IMR-90 (cell line): ENCODE results near the gene GCN1. TPM values are rescaled to one million over a fixed set of nuclear protein-coding genes. Genes with fewer than 3 reads are reported as not detected.

ENCODE experiments used
- ATAC-seq: fragments of 200-7000 bp; cut with Tn5 transposase; 2 replicates; pipeline ENCODE4 v1.9.1; 2020; ENCODE audit warnings: low read depth, mild to moderate bottlenecking, moderate library complexity
- BruUV-seq: library from RNA; stranded (reverse); fragments of 400-500 nt; replicated peaks from 2 replicates; lab custom pipeline; 2021; lab: Mats Ljungman, UMichigan
- CTCF ChIA-PET: fragments of 300-600 bp; formaldehyde crosslinking; extraction: SDS; loops from one replicate; lab custom pipeline; 2021; ENCODE audit warnings: antibody characterized with exemption; lab: Yijun Ruan, JAX
- POLR2A ChIA-PET: fragments of 300-600 bp; sonication (Branson Sonifier 250); formaldehyde crosslinking; loops from one replicate; lab custom pipeline; 2022; ENCODE audit warnings: antibody characterized with exemption; ENCODE audit not compliant: unreplicated experiment; lab: Charles Lee
- DNase-seq: peaks from one replicate; pipeline ENCODE4 v3.0.0; 2013
- H2AFZ ChIP-seq: replicated peaks from 2 replicates; pipeline ENCODE3; 2013; ENCODE audit warnings: low read length, mild to moderate bottlenecking; ENCODE audit not compliant: poor library complexity
- H2AK5ac ChIP-seq: 2 replicates; pipeline ENCODE4 v1.6.1; 2013; ENCODE audit warnings: low read depth, low read length, inconsistent platforms
- H2AK9ac ChIP-seq: replicated peaks from 2 replicates; pipeline ENCODE3; 2013; ENCODE audit warnings: mild to moderate bottlenecking, low read depth, low read length, moderate library complexity; ENCODE audit not compliant: poor library complexity
- H2BK120ac ChIP-seq: 2 replicates; pipeline ENCODE4 v1.6.1; 2013; ENCODE audit warnings: low read depth, low read length, inconsistent platforms
- H2BK15ac ChIP-seq: 3 replicates; pipeline ENCODE4 v1.6.1; 2013; ENCODE audit warnings: low read depth, low read length, inconsistent platforms
- H2BK20ac ChIP-seq: 2 replicates; pipeline ENCODE4 v1.6.1; 2013; ENCODE audit warnings: low read depth, mild to moderate bottlenecking, inconsistent platforms, low read length, moderate library complexity
- H2BK5ac ChIP-seq: 2 replicates; pipeline ENCODE4 v1.6.1; 2013; ENCODE audit warnings: mild to moderate bottlenecking, low read depth, low read length, inconsistent platforms; ENCODE audit not compliant: poor library complexity, severe bottlenecking
- H3K14ac ChIP-seq: replicated peaks from 2 replicates; pipeline ENCODE4 v1.6.1; 2013; ENCODE audit warnings: low read depth, low read length, inconsistent platforms
- H3K18ac ChIP-seq: 2 replicates; pipeline ENCODE4 v1.6.1; 2013; ENCODE audit warnings: low read depth, low read length, control low read depth
- H3K23ac ChIP-seq: 2 replicates; pipeline ENCODE4 v1.6.1; 2013; ENCODE audit warnings: low read depth, low read length, inconsistent platforms
- H3K27ac ChIP-seq: 2 replicates; pipeline ENCODE4 v1.5.1; 2013; ENCODE audit warnings: mild to moderate bottlenecking, control low read depth, low read length; ENCODE audit not compliant: insufficient read depth
- H3K27me3 ChIP-seq: 2 replicates; pipeline ENCODE4 v1.6.1; 2013; ENCODE audit warnings: low read length; ENCODE audit not compliant: control insufficient read depth, insufficient read depth
- H3K36me3 ChIP-seq: 2 replicates; pipeline ENCODE4 v1.6.1; 2013; ENCODE audit warnings: low read length, mixed read lengths; ENCODE audit not compliant: control insufficient read depth, insufficient read depth
- H3K4ac ChIP-seq: 2 replicates; pipeline ENCODE4 v1.6.1; 2013; ENCODE audit warnings: low read depth, low read length, inconsistent platforms
- H3K4me1 ChIP-seq: 2 replicates; pipeline ENCODE4 v1.6.1; 2013; ENCODE audit warnings: low read length, mixed read lengths; ENCODE audit not compliant: control insufficient read depth, insufficient read depth
- H3K4me2 ChIP-seq: 2 replicates; pipeline ENCODE4 v1.6.1; 2013; ENCODE audit warnings: low read depth, mild to moderate bottlenecking, control low read depth, low read length, moderate library complexity
- H3K4me3 ChIP-seq: 2 replicates; pipeline ENCODE4 v1.5.1; 2013; ENCODE audit warnings: low read depth, mild to moderate bottlenecking, control low read depth, low read length, moderate library complexity; ENCODE audit not compliant: insufficient read depth
- H3K56ac ChIP-seq: 2 replicates; pipeline ENCODE4 v1.6.1; 2013; ENCODE audit warnings: low read length, inconsistent platforms; ENCODE audit not compliant: insufficient read depth; ENCODE audit errors: extremely low read depth
- H3K79me1 ChIP-seq, 2 experiments: 2 replicates each; pipeline ENCODE4 v1.6.1; 2013; ENCODE audit warnings: low read length in 2 of 2, inconsistent platforms in 1 of 2, low read depth in 1 of 2
- H3K9ac ChIP-seq: 2 replicates; pipeline ENCODE4 v1.6.1; 2013; ENCODE audit warnings: low read depth, low read length, control low read depth
- H3K9me1 ChIP-seq: 2 replicates; pipeline ENCODE4 v1.6.1; 2013; ENCODE audit warnings: low read length, inconsistent platforms; ENCODE audit not compliant: insufficient read depth
- H3K9me3 ChIP-seq: 2 replicates; pipeline ENCODE4 v1.6.1; 2013; ENCODE audit warnings: low read length; ENCODE audit not compliant: control insufficient read depth, insufficient read depth
- H4K20me1 ChIP-seq: 2 replicates; pipeline ENCODE4 v1.6.1; 2013; ENCODE audit warnings: low read length, inconsistent platforms; ENCODE audit not compliant: insufficient read depth
- H4K5ac ChIP-seq: 2 replicates; pipeline ENCODE4 v1.6.1; 2013; ENCODE audit warnings: mild to moderate bottlenecking, low read depth, low read length, control low read depth
- H4K8ac ChIP-seq, 2 experiments: 2 replicates each; pipeline ENCODE4 v1.6.1; 2013; ENCODE audit warnings: low read depth in 2 of 2, low read length in 2 of 2, control low read depth in 1 of 2, inconsistent platforms in 1 of 2
- H4K91ac ChIP-seq: 2 replicates; pipeline ENCODE4 v1.6.1; 2013; ENCODE audit warnings: low read depth, low read length, inconsistent platforms; ENCODE audit not compliant: insufficient read depth
- BHLHE40 ChIP-seq: fragments of 150-350 bp; IDR thresholded peaks from 2 replicates; pipeline ENCODE4 v1.6.1; 2016; ENCODE audit warnings: mild to moderate bottlenecking, low read depth, low read length
- CEBPB ChIP-seq: IDR thresholded peaks from 2 replicates; pipeline ENCODE4 v1.6.1; 2012; ENCODE audit warnings: low read depth, low read length, improper control_type of control experiment
- CHD1 ChIP-seq: IDR thresholded peaks from 2 replicates; pipeline ENCODE4 v1.6.1; 2012; ENCODE audit warnings: low read depth, low read length, improper control_type of control experiment
- CTCF ChIP-seq: conservative IDR thresholded peaks from 2 replicates; pipeline ENCODE4 v1.5.1; 2012; ENCODE audit warnings: mild to moderate bottlenecking, low read depth, low read length, improper control_type of control experiment
- ELK1 ChIP-seq: fragments of 150-350 bp; IDR thresholded peaks from 2 replicates; pipeline ENCODE4 v1.6.1; 2016; ENCODE audit warnings: low read depth, mild to moderate bottlenecking, low read length, moderate library complexity, borderline replicate concordance
- FOS ChIP-seq: fragments of 150-350 bp; IDR thresholded peaks from 2 replicates; pipeline ENCODE4 v1.6.1; 2016; ENCODE audit warnings: low read depth, low read length
- MAFK ChIP-seq: IDR thresholded peaks from 2 replicates; pipeline ENCODE4 v1.6.1; 2012; ENCODE audit warnings: low read depth, low read length, improper control_type of control experiment
- MAZ ChIP-seq: IDR thresholded peaks from 2 replicates; pipeline ENCODE4 v1.6.1; 2012; ENCODE audit warnings: low read depth, mild to moderate bottlenecking, low read length, improper control_type of control experiment, moderate library complexity, borderline replicate concordance
- MXI1 ChIP-seq: IDR thresholded peaks from 2 replicates; pipeline ENCODE4 v1.6.1; 2012; ENCODE audit warnings: low read depth, mild to moderate bottlenecking, low read length, moderate library complexity, borderline replicate concordance
- NFE2L2 ChIP-seq: fragments of 150-350 bp; IDR thresholded peaks from 2 replicates; pipeline ENCODE4 v1.6.1; 2016; ENCODE audit warnings: low read depth, mild to moderate bottlenecking, low read length
- POLR2A ChIP-seq: IDR thresholded peaks from 2 replicates; pipeline ENCODE4 v1.6.1; 2012; ENCODE audit warnings: mild to moderate bottlenecking, low read depth, low read length
- RAD21 ChIP-seq: IDR thresholded peaks from 2 replicates; pipeline ENCODE4 v1.6.1; 2012; ENCODE audit warnings: low read length, improper control_type of control experiment
- RCOR1 ChIP-seq: IDR thresholded peaks from 2 replicates; pipeline ENCODE4 v1.6.1; 2012; ENCODE audit warnings: mild to moderate bottlenecking, low read length, improper control_type of control experiment; ENCODE audit not compliant: insufficient replicate concordance
- RFX5 ChIP-seq: IDR thresholded peaks from 2 replicates; pipeline ENCODE4 v1.8.0; 2012; ENCODE audit warnings: low read depth, mild to moderate bottlenecking, low read length, moderate library complexity
- SMC3 ChIP-seq: fragments of 150-350 bp; IDR thresholded peaks from 2 replicates; pipeline ENCODE4 v1.6.1; 2016; ENCODE audit warnings: low read depth, mild to moderate bottlenecking, antibody characterized with exemption, low read length, moderate library complexity
- USF2 ChIP-seq: fragments of 150-350 bp; IDR thresholded peaks from 2 replicates; pipeline ENCODE4 v1.6.1; 2017; ENCODE audit warnings: mild to moderate bottlenecking, antibody characterized with exemption, low read length, low read depth
- WGBS, 2 experiments: methylation state at CpG; one replicate each; pipeline versions ENCODE4 v1.1.5 to v1.1.7; 2013; ENCODE audit warnings: missing lambda C conversion rate in 2 of 2; ENCODE audit not compliant: insufficient read length in 1 of 2; ENCODE audit errors: extremely low coverage in 2 of 2; 5-methylcytosine and 5-hydroxymethylcytosine counted together
- dilution Hi-C: fragments of 300-500 bp; cut with HindIII; formaldehyde crosslinking; loops from one replicate; pipeline ENCODE4 v1.14.3; 2018; ENCODE audit warnings: low sequenced_read_pairs; ENCODE audit not compliant: unreplicated experiment
- in situ Hi-C: fragments of 300-500 bp; cut with MboI; formaldehyde crosslinking; loops from 3 replicates; pipeline ENCODE4 v1.14.3; 2019; ENCODE audit warnings: low sequenced_read_pairs, inconsistent platforms, mixed read lengths
- intact Hi-C: fragments of 100-400 bp; cut with micrococcal nuclease; formaldehyde crosslinking; loops from 2 replicates; pipeline ENCODE4 v1.10.0; 2022
- polyA plus RNA-seq, 3 experiments: library from polyadenylated mRNA; depleted of rRNA; stranded (reverse); fragments of >200 nt; gene quantifications; 2 replicates each; pipeline ENCODE4 v1.2.3, GENCODE V29; 2012; ENCODE audit warnings: low replicate concordance in 1 of 3
- total RNA-seq: library from RNA; depleted of rRNA; stranded (reverse); fragments of >200 nt; gene quantifications from 2 replicates; pipeline ENCODE4 v1.2.3, GENCODE V29; 2012

The GCN1 gene
- total and polyA plus RNA-seq, 2 of the 4 experiments (the other 2 are of a cell fraction): 57.8 to 77.6 TPM

- H3K36me3 ChIP-seq: peaks cover 51% of the 10 kb centered on the region
- no peak for DNase-seq
- no peaks in the 10 kb centered on the region; the same call in 1 of the 2 replicates for H3K4me1 ChIP-seq
- H3K27me3 ChIP-seq: no peaks in the 10 kb centered on the region
- no peak for ATAC-seq
- no peak overlapping the region for H3K4me2 ChIP-seq
- H4K20me1 ChIP-seq: peaks cover 50% of the 10 kb centered on the region
- TF ChIP-seq MXI1 (no peak), CEBPB (no peak), ELK1 (no peak), USF2 (no peak), RCOR1 (no peak), BHLHE40 (no peak), FOS (no peak), CTCF (no peak), RAD21 (no peak), MAZ (no peak), SMC3 (no peak), POLR2A (no peak), NFE2L2 (no peak), MAFK (no peak), CHD1 (no peak), RFX5 (no peak)
- H3K18ac ChIP-seq: no peak overlapping the region
- no peak overlapping the region for H3K23ac ChIP-seq
- H3K14ac ChIP-seq: no peak overlapping the region
- H4K5ac ChIP-seq: no peak overlapping the region
- dilution Hi-C loops: no loop called here
- H4K91ac ChIP-seq: no peak overlapping the region
- BruUV-seq: no TSS peak
- no peak overlapping the region for H3K4ac ChIP-seq
- no peak overlapping the region for H3K56ac ChIP-seq
- no peak overlapping the region for H3K27ac ChIP-seq
- no peak overlapping the region for H2BK120ac ChIP-seq
- peak overlapping the region; percentile 55 for H2AK9ac ChIP-seq
- ChIA-PET POLR2A (no interaction called here), CTCF (no interaction called here)
- WGBS, 2 experiments: 81% methylated on average over 6 of the region's 13 CpGs; no CpG with 5 or more reads in 1 of the 2 experiments
- no peak overlapping the region for H4K8ac ChIP-seq
- peaks cover 15% of the 10 kb centered on the region for H3K9me1 ChIP-seq
- no peak overlapping the region for H2BK5ac ChIP-seq
- no peak overlapping the region for H3K9ac ChIP-seq
- no peak overlapping the region for H2AK5ac ChIP-seq
- H2BK20ac ChIP-seq: no peak overlapping the region
- in situ Hi-C loops: no loop called here
- H2BK15ac ChIP-seq: no peak overlapping the region
- H2AFZ ChIP-seq: no peak overlapping the region
- H3K79me1 ChIP-seq: peaks cover 4 to 39% of the 10 kb centered on the region in 2 experiments; a peak in 3 of 4 replicates
- no peak overlapping the region for H3K4me3 ChIP-seq
- intact Hi-C loops: no loop called here
- H3K9me3 ChIP-seq: no peaks in the 10 kb centered on the region
These were observed 99.2 kb downstream of the GCN1 start for GRCh38 chr12:120095331-120095730.
